ENCODE measurements around the gene TMEM116. TPM values are rescaled to one million over a fixed set of nuclear protein-coding genes. Genes with fewer than 3 reads are reported as not detected.
"Not testable (repeated sequence)": the region's sequence is repeated elsewhere in the genome, so short reads cannot be mapped to it uniquely, and the experiment has no call there.

Gene TMEM116
- total RNA-seq, 1 experiment from 2014 or later = 4.4 TPM

DNA sequence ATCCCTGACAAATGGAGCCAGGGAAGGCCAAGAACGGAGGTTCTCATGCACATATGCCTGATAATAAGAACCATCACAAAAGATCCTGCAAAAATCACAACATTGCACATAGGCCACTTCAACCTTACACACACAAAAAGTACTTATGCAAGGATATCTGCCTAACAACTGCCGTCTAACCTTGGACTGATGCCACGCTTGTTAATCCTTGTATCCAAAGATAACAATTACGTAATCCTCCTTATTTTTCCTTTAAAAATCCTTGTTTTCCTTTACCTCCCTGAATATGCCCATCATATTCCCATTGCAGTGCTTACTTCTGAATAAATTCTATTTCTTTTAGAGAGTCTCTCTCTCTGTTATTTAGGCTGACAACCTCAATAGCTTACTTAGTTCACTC, 59.5 kb downstream of the TMEM116 start:
- DNase-seq = no peak
- Histone ChIP-seq H3K27me3 (ENCODE audit: low read length) (no peaks in the 10 kb centered on the region), H3F3A (ENCODE audit: low read length, unreplicated experiment) (no peaks in the 10 kb centered on the region), H3K9me2 (replicated peaks; ENCODE audit: low read length) (no peaks in the 10 kb centered on the region), H4K20me1 (ENCODE audit: low read length) (no peaks in the 10 kb centered on the region), H2AFZ (ENCODE audit: low read length) (no peak overlapping the region), H3K9me3 (ENCODE audit: low read length) (no peaks in the 10 kb centered on the region), H3K79me2 (ENCODE audit: low read length) (no peaks in the 10 kb centered on the region), H3K27ac (ENCODE audit: low read length) (no peak overlapping the region), H3K9ac (ENCODE audit: low read length) (no peak overlapping the region), H3K4me2 (ENCODE audit: low read length) (no peak overlapping the region), H3K36me3 (ENCODE audit: low read depth, low read length) (no peaks in the 10 kb centered on the region), H3K4me1 (ENCODE audit: insufficient read depth, low read length) (peaks cover 15% of the 10 kb centered on the region), H3K4me3 (ENCODE audit: low read length) (no peak overlapping the region)
- POLR2A ChIA-PET (ENCODE audit: unreplicated experiment) = no interaction called here
- TF ChIP-seq EZH2 (IDR thresholded peaks at IDR 0.05; ENCODE audit: low read length, unreplicated experiment) (no peak), CTCF (conservative IDR thresholded peaks at IDR 0.05; ENCODE audit: low read depth, low read length) (no peak), EZH2phosphoT487 (IDR thresholded peaks at IDR 0.05; ENCODE audit: borderline replicate concordance, low read length) (no peak)
- CTCF ChIA-PET = no interaction called here
- intact Hi-C loops (cut with micrococcal nuclease) = no loop called here
- no TSS peak for BruUV-seq (replicated peaks)
- ATAC-seq = no peak

DNA sequence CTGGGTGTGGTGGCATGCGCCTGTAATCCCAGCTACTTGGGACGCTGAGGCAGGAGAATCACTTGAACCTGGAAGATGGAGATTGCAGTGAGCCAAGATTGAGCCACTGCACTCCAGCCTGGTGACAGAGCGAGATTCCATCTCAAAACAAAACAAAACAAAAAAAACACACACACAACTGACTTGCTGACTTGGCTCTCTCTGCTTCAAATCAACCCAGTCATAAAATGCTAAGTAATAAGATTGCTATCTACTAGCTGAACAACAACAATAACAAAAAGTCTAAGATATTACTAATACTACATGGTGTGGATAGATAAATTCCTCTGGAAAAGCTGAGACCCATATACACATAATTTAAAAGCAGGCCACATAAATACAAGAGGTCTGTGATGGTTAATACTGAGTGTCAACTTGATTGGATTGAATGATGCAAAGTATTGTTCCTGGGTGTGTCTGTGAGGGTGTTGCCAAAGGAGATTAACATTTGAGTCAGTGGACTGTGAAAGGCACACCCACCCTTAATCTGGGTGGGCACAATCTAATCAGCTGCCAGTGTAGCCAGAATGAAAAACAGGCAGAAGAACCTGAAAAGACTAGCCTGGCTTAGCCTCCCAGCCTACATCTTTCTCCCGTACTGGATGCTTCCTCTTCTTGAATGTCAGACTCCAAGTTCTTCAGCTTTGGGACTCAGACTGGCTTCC, 60.7 kb downstream of the TMEM116 start:
- DNase-seq; BruUV-seq (replicated peaks); H3K4me2 ChIP-seq (ENCODE audit: low read length); H2AFZ ChIP-seq (ENCODE audit: low read length); H3K36me3 ChIP-seq (ENCODE audit: low read depth, low read length); H3F3A ChIP-seq (ENCODE audit: low read length, unreplicated experiment); H3K9me3 ChIP-seq (ENCODE audit: low read length); H3K9me2 ChIP-seq (replicated peaks; ENCODE audit: low read length); ATAC-seq; H3K9ac ChIP-seq (ENCODE audit: low read length); H3K4me3 ChIP-seq (ENCODE audit: low read length); CTCF ChIA-PET; H4K20me1 ChIP-seq (ENCODE audit: low read length); POLR2A ChIA-PET (ENCODE audit: unreplicated experiment); H3K27ac ChIP-seq (ENCODE audit: low read length); H3K27me3 ChIP-seq (ENCODE audit: low read length); intact Hi-C loops (cut with micrococcal nuclease); H3K79me2 ChIP-seq (ENCODE audit: low read length): not testable (repeated sequence)
- peaks cover 15% of the 10 kb centered on the region for H3K4me1 ChIP-seq (ENCODE audit: insufficient read depth, low read length)

GRCh38 chr12:111950961-111951676, 61.8 kb downstream of the TMEM116 start:
- CTCF ChIA-PET; H3K9me2 ChIP-seq (replicated peaks; ENCODE audit: low read length); H3K9me3 ChIP-seq (ENCODE audit: low read length); H3K27ac ChIP-seq (ENCODE audit: low read length); ATAC-seq; H2AFZ ChIP-seq (ENCODE audit: low read length); POLR2A ChIA-PET (ENCODE audit: unreplicated experiment); H4K20me1 ChIP-seq (ENCODE audit: low read length); H3K4me3 ChIP-seq (ENCODE audit: low read length); intact Hi-C loops (cut with micrococcal nuclease); H3K36me3 ChIP-seq (ENCODE audit: low read depth, low read length); H3K79me2 ChIP-seq (ENCODE audit: low read length); H3K9ac ChIP-seq (ENCODE audit: low read length); H3K4me2 ChIP-seq (ENCODE audit: low read length); H3F3A ChIP-seq (ENCODE audit: low read length, unreplicated experiment); H3K27me3 ChIP-seq (ENCODE audit: low read length); DNase-seq; BruUV-seq (replicated peaks): not testable (repeated sequence)
- H3K4me1 ChIP-seq (ENCODE audit: insufficient read depth, low read length) = peaks cover 15% of the 10 kb centered on the region

Data from PC-3 (cell line).